ENCODE results near the gene MICAL3. TPM values are rescaled to one million over a fixed set of nuclear protein-coding genes. Genes with fewer than 3 reads are reported as not detected.

The MICAL3 gene
- total and polyA plus RNA-seq, 9 donors = 17.5 to 106 (median 81.3) TPM

- Histone ChIP-seq H3K4me1 (ENCODE audit: insufficient read depth) (no peaks in the 10 kb centered on the region), H3K27me3 (no peaks in the 10 kb centered on the region), H3K27ac (no peak overlapping the region), H3K9me3 (no peaks in the 10 kb centered on the region), H3K36me3 (peaks cover 2% of the 10 kb centered on the region), H3K4me3 (no peak overlapping the region)
- DNase-seq = no peak
- TF ChIP-seq POLR2A (IDR thresholded peaks at IDR 0.05) = no peak
- no peak for TF ChIP-seq EP300 (IDR thresholded peaks at IDR 0.05)
- TF ChIP-seq CTCF (IDR thresholded peaks at IDR 0.05) = no peak
- intact Hi-C loops (cut with DNase I) = no loop called here
- WGBS, 3 donors = 62 to 78% (median 70%) methylated on average over 4 of the region's 4 CpGs
Measured at GRCh38 chr22:17811119-17811518, 213.2 kb downstream of the MICAL3 start.

GRCh38 chr22:17810570-17811116 lies 213.7 kb downstream of the MICAL3 start:
- TF ChIP-seq EP300 (IDR thresholded peaks at IDR 0.05) = no peak
- TF ChIP-seq CTCF (IDR thresholded peaks at IDR 0.05) = no peak
- no peak for TF ChIP-seq POLR2A (IDR thresholded peaks at IDR 0.05)
- WGBS, 3 donors = 85 to 90% (median 89%) methylated on average over 12 of the region's 12 CpGs
- intact Hi-C loops (cut with DNase I) = no loop called here
- Histone ChIP-seq H3K27me3 (no peaks in the 10 kb centered on the region), H3K36me3 (peaks cover 2% of the 10 kb centered on the region), H3K4me1 (ENCODE audit: insufficient read depth) (no peaks in the 10 kb centered on the region), H3K27ac (no peak overlapping the region), H3K9me3 (no peaks in the 10 kb centered on the region), H3K4me3 (no peak overlapping the region)
- no peak for DNase-seq

- H3K27me3 ChIP-seq = no peaks in the 10 kb centered on the region
- H3K4me1 ChIP-seq (ENCODE audit: insufficient read depth) = no peaks in the 10 kb centered on the region
- peaks cover 2% of the 10 kb centered on the region for H3K36me3 ChIP-seq
- intact Hi-C loops (cut with DNase I) = no loop called here
- no peak for DNase-seq
- TF ChIP-seq EP300 (IDR thresholded peaks at IDR 0.05) (no peak), CTCF (IDR thresholded peaks at IDR 0.05) (no peak), POLR2A (IDR thresholded peaks at IDR 0.05) (no peak)
- H3K4me3 ChIP-seq = no peak overlapping the region
- WGBS, 3 donors = 76 to 85% (median 78%) methylated on average over 25 of the region's 25 CpGs
- no peaks in the 10 kb centered on the region for H3K9me3 ChIP-seq
- no peak overlapping the region for H3K27ac ChIP-seq
Measured at GRCh38 chr22:17808693-17809403, 215.5 kb downstream of the MICAL3 start.

- H3K27me3 ChIP-seq = no peaks in the 10 kb centered on the region
- no peak for TF ChIP-seq POLR2A (IDR thresholded peaks at IDR 0.05)
- TF ChIP-seq EP300 (IDR thresholded peaks at IDR 0.05) = no peak
- no peak for TF ChIP-seq CTCF (IDR thresholded peaks at IDR 0.05)
- no peak overlapping the region for H3K4me3 ChIP-seq
- DNase-seq = no peak
- H3K36me3 ChIP-seq = peaks cover 2% of the 10 kb centered on the region
- H3K9me3 ChIP-seq = no peaks in the 10 kb centered on the region
- WGBS, 3 donors = 71 to 74% (median 72%) methylated on average over 18 of the region's 18 CpGs
- H3K4me1 ChIP-seq (ENCODE audit: insufficient read depth) = no peaks in the 10 kb centered on the region
- intact Hi-C loops (cut with DNase I) = no loop called here
- no peak overlapping the region for H3K27ac ChIP-seq
Measured at GRCh38 chr22:17807578-17808410, 216.6 kb downstream of the MICAL3 start.
